Naive thymus-derived CD8-positive, alpha-beta T cell (primary cell): Measurements from ENCODE around the gene SH3BP1. TPM values are rescaled to one million over a fixed set of nuclear protein-coding genes. Genes with fewer than 3 reads are reported as not detected.
"Not testable (repeated sequence)": the region's sequence is repeated elsewhere in the genome, so short reads cannot be mapped to it uniquely, and the experiment has no call there.

Experiments used
- ATAC-seq, 2 donors: fragments of 150-1000 bp; cut with Tn5 transposase in 1 of 2; sonication (Bioruptor Pico), chemical (Tn5 transposase) in 1 of 2; 1 replicate in 1 of 2; 2 replicates in 1 of 2; pipeline ENCODE4 v1.10.0; 2021; ENCODE audit warnings: mild to moderate bottlenecking in 2 of 2, moderate library complexity in 2 of 2
- POLR2A ChIA-PET: fragments of 350-600 bp; sonication (Branson Sonifier 250); formaldehyde crosslinking; loops from one replicate; lab custom pipeline; 2021; ENCODE audit warnings: antibody characterized with exemption; lab: Charles Lee
- DNase-seq, 10 donors: peaks; one replicate each; pipeline versions ENCODE4 v3.0.0 to v3.0.0-alpha.2; 2020 to 2022
- H3K27ac Mint-ChIP-seq, 10 donors: one replicate each; pipeline ENCODE4 v1.8.0; 2020 to 2022; ENCODE audit warnings: mild to moderate bottlenecking in 10 of 10, mixed read lengths in 10 of 10, moderate library complexity in 4 of 10, inconsistent platforms in 1 of 10
- H3K27me3 Mint-ChIP-seq, 5 donors: one replicate each; pipeline ENCODE4 v1.8.0; 2021 to 2022; ENCODE audit warnings: mixed read lengths in 5 of 5
- H3K36me3 Mint-ChIP-seq, 3 donors: one replicate each; pipeline ENCODE4 v1.8.0; 2020 to 2022; ENCODE audit warnings: mixed read lengths in 3 of 3, mild to moderate bottlenecking in 2 of 3, inconsistent platforms in 1 of 3
- H3K4me1 Mint-ChIP-seq, 4 donors: one replicate each; pipeline ENCODE4 v1.8.0; 2021 to 2022; ENCODE audit warnings: mixed read lengths in 4 of 4
- H3K4me3 Mint-ChIP-seq, 10 donors: one replicate each; pipeline ENCODE4 v1.8.0; 2020 to 2022; ENCODE audit warnings: mild to moderate bottlenecking in 10 of 10, mixed read lengths in 10 of 10, moderate library complexity in 6 of 10, inconsistent platforms in 1 of 10
- H3K9me3 Mint-ChIP-seq, 9 donors: one replicate each; pipeline ENCODE4 v1.8.0; 2020 to 2022; ENCODE audit warnings: mixed read lengths in 9 of 9, mild to moderate bottlenecking in 3 of 9, inconsistent platforms in 1 of 9, moderate library complexity in 1 of 9
- polyA plus RNA-seq, 3 donors: library from polyadenylated mRNA; unstranded; fragments of 300-500 nt; fragmentation: Illumina TruSeq; gene quantifications; one replicate each; pipeline ENCODE4 v1.2.3, GENCODE V29; 2021
- total RNA-seq, 8 experiments: library from RNA in 2 of 8; stranded (reverse) in 2 of 8; gene quantifications; one replicate each; pipeline ENCODE4 v1.2.3 and lab custom pipeline; 2021 to 2026

SH3BP1 gene, protein sequence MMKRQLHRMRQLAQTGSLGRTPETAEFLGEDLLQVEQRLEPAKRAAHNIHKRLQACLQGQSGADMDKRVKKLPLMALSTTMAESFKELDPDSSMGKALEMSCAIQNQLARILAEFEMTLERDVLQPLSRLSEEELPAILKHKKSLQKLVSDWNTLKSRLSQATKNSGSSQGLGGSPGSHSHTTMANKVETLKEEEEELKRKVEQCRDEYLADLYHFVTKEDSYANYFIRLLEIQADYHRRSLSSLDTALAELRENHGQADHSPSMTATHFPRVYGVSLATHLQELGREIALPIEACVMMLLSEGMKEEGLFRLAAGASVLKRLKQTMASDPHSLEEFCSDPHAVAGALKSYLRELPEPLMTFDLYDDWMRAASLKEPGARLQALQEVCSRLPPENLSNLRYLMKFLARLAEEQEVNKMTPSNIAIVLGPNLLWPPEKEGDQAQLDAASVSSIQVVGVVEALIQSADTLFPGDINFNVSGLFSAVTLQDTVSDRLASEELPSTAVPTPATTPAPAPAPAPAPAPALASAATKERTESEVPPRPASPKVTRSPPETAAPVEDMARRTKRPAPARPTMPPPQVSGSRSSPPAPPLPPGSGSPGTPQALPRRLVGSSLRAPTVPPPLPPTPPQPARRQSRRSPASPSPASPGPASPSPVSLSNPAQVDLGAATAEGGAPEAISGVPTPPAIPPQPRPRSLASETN
- total RNA-seq (10 to 100 TPM; 77.9 to 79.0 TPM), polyA plus RNA-seq (10 to 100 TPM; 16.9 to 26.5 (median 25.6) TPM), total RNA-seq (lab: John Stamatoyannopoulos, UW) (8.6 to 24.0 (median 15.6) reads per million in 6 experiments)

DNA sequence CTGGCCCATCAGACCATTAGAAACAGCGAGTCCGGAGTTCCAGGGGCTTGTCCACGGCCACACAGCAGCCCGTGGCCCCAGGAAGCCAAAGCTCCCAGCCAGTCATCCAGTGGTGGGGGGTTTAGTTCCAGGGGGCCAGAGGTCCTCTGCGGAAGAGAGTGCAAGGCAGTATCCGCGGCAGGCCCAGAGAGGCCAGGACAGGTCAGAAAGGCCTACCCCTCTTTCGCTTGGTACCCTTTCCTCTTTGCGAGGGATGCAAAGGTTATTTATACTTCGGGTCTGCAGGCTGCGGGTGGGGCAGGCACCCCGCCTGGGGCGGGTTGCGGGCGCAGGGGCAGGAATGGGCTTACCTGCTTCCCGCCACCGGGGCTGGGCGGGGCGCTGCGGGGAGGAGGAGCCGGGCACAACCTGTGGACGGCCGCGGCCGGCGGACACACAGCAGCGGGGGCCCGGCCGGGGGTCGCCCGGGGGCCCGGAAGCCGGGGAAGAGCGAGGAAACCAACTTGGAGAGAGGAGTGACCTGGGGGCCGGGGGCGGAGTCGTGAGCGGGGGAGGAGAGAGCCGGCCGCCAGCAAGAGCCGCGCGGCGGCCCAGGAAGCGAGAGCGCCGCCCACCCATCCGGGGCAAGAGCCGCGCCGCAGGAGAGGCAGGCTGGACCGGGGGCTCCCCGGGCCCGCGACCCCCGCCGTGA, at the start of gene SH3BP1:
Gene SH3BP1, plus strand, starts transcription at position 600 of the 691 bp plus-strand sequence. CDS start 119 bp downstream, outside the sequence.
- peak within 1 kb of the TSS; percentile 87 to 100 (median 98) for H3K4me3 Mint-ChIP-seq
- H3K36me3 Mint-ChIP-seq = peaks cover 0 to 33% (median 5%) of the 10 kb centered on the region in 3 donors
- POLR2A ChIA-PET = interaction anchor here (64.1 to 66.7 kb wide), 2 partner anchors 6 to 24 kb away, joined by 2283 read pairs; partner anchors contain the start of genes GGA1, LGALS1, NOL12 and PDXP
- H3K27ac Mint-ChIP-seq = peak within 1 kb of the TSS; percentile 93 to 97 (median 95)
- H3K9me3 Mint-ChIP-seq = no peaks in the 10 kb centered on the region
- peak in 7 of 10 donors; percentile 25 to 57 (median 54) for DNase-seq
- H3K4me1 Mint-ChIP-seq = peaks cover 29 to 79% (median 72%) of the 10 kb centered on the region in 4 donors
- no peaks in the 10 kb centered on the region for H3K27me3 Mint-ChIP-seq
- peak; percentile 42 to 58 for ATAC-seq

DNA sequence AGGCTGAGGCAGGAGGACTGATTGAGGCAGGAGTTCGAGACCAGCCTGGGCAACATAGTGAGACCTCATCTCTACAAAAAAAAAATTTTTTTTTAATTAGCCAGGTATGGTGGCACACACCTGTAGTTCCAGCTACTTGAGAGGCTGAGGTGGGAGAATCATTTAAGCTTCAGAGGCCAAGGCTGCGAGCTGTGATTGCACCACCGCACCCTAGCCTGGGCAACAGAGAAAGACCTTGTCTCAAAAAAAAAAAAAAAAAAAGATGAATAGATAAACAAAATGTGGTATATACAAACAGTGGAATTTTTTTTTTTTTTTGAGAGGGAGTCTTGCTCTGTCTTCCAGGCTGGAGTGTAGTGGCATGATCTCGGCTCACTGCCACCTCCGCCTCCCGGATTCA, 48.4 kb upstream of the SH3BP1 start:
- peaks cover 10 to 15% (median 13%) of the 10 kb centered on the region in 4 donors for H3K4me1 Mint-ChIP-seq
- H3K4me3 Mint-ChIP-seq, H3K27me3 Mint-ChIP-seq, ATAC-seq, H3K36me3 Mint-ChIP-seq, H3K9me3 Mint-ChIP-seq: not testable (repeated sequence)
- H3K27ac Mint-ChIP-seq = peak overlapping the region in 1 of 10 donors; percentile 51
- DNase-seq = peak in 1 of 10 donors; percentile 11
- POLR2A ChIA-PET = interaction anchor here (1.1 to 2.9 kb wide), 2 partner anchors 22 to 25 kb away, joined by 3 to 17 read pairs; no protein-coding TSS in a partner anchor

DNA sequence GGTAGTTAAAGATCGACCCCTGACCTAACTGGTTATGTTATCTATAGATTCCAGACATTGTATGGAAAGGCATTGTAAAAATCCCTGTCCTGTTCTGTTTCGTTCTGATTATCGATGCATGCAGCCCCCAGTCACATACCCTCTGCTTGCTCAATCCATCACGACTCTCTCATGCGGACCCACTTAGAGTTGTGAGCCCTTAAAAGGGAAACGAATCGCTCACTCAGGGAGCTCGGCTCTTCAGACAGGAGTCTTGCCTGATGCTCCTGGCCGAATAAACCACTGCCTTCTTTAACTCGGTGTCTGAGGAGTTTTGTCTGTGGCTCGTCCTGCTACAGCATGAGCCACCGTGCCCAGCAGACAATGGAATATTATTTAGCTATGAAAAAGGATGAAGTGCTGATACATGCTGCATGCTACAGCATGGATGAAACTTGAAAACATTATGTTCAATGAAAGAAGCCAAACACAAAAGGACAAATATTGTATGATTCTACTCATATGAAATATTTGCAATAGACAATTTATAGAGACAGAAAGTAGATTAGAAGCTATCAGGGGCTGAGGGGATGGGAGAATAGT, 47.6 kb upstream of the SH3BP1 start:
- H3K9me3 Mint-ChIP-seq = no peaks in the 10 kb centered on the region
- H3K36me3 Mint-ChIP-seq = no peaks in the 10 kb centered on the region
- peak overlapping the region; percentile 63 to 95 (median 90) for H3K27ac Mint-ChIP-seq
- POLR2A ChIA-PET = interaction anchor here (0.6 to 3.3 kb wide), 20 partner anchors 8 to 121 kb away, joined by 3 to 50 read pairs (median 4); partner anchors contain the start of genes GGA1, LGALS2 and PDXP
- H3K4me3 Mint-ChIP-seq = peak overlapping the region; percentile 68 to 91 (median 85)
- peaks cover 0 to 2% (median 0%) of the 10 kb centered on the region in 5 donors for H3K27me3 Mint-ChIP-seq
- H3K4me1 Mint-ChIP-seq = peaks cover 10 to 15% (median 13%) of the 10 kb centered on the region in 4 donors
- ATAC-seq = no peak
- peak in 1 of 10 donors; percentile 37 for DNase-seq

DNA sequence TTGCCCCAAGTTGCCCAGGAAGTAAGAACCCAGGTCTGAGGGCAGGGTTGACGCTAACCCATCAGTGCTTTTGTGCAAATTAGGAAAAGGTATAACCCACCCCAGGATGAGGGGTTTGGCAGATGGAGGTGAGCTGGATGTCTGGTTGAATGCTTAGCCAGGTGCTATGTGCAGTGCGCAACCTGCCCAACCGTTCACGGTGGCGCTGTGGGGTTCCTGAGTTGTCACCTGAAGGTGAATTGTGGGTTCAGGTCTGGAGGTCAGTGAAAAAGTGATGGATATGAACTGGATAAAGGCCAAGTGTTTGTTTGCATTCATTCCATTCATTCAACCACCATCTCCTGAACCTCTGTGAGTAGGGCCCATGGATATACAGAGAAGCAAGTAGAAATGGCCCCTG, 45.2 kb upstream of the SH3BP1 start:
- H3K4me3 Mint-ChIP-seq = no peak overlapping the region
- no peaks in the 10 kb centered on the region for H3K27me3 Mint-ChIP-seq
- H3K9me3 Mint-ChIP-seq = no peaks in the 10 kb centered on the region
- DNase-seq = peak in 1 of 10 donors; percentile 8
- H3K27ac Mint-ChIP-seq = no peak overlapping the region
- H3K36me3 Mint-ChIP-seq = no peaks in the 10 kb centered on the region
- peaks cover 8 to 15% (median 13%) of the 10 kb centered on the region in 4 donors for H3K4me1 Mint-ChIP-seq
- POLR2A ChIA-PET = interaction anchor here (3.3 kb wide), 1 partner anchor 14 kb away, joined by 50 read pairs; the partner anchor contains the start of gene GGA1
- ATAC-seq = no peak

DNA sequence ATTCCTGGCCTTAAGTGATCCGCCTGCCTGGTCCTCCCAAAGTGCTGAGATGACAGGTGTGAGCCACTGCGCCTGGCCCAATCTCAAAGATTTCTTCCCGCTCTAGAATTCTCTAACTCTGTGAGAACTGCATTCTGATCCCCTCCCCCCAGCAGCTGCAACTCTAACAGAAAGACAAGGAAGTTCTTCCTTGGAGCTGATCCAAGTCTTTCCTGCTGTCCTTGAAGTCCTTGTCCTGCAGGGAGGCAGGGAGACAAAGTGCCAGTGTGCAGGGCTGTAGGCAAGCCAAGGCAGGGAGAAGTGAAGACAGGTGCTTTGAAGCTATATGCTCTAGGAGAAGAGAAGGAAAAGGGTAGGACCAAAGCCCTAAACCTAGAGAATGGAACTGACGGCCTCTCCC, 40.3 kb upstream of the SH3BP1 start:
- ATAC-seq (no peak), DNase-seq (peak in 1 of 10 donors; percentile 26)
- H3K27me3 Mint-ChIP-seq = peaks cover 0 to 1% (median 0%) of the 10 kb centered on the region in 5 donors
- peaks cover 9 to 24% (median 15%) of the 10 kb centered on the region in 4 donors for H3K4me1 Mint-ChIP-seq
- H3K27ac Mint-ChIP-seq = no peak overlapping the region
- no peaks in the 10 kb centered on the region for H3K9me3 Mint-ChIP-seq
- POLR2A ChIA-PET = interaction anchor here (0.7 kb wide), 3 partner anchors 9 to 83 kb away, joined by 3 to 10 read pairs (median 4); partner anchors contain the start of gene GGA1
- no peaks in the 10 kb centered on the region for H3K36me3 Mint-ChIP-seq
- H3K4me3 Mint-ChIP-seq = no peak overlapping the region

DNA sequence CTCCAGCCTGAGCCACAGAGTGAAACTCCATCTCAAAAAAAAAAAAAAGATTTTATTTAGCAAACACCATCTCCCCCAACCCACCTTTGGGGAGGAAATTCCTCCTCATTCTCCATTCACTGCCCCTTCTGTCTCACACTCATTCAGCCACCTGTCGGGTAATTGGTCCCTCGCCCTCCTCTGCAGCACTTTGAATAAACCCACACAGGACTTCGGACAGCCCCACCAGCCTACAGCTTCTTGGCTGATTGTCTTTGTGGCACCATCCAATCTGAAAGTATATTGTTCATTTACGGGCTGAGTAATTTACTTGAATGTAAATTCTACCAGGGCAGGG, 38.3 kb upstream of the SH3BP1 start:
- POLR2A ChIA-PET = no interaction called here
- H3K36me3 Mint-ChIP-seq = no peaks in the 10 kb centered on the region
- H3K9me3 Mint-ChIP-seq = no peaks in the 10 kb centered on the region
- ATAC-seq = no peak
- peaks cover 21 to 43% (median 31%) of the 10 kb centered on the region in 4 donors for H3K4me1 Mint-ChIP-seq
- H3K27me3 Mint-ChIP-seq = peaks cover 0 to 1% (median 0%) of the 10 kb centered on the region in 5 donors
- peak overlapping the region in 2 of 10 donors; percentile 29 to 71 for H3K27ac Mint-ChIP-seq
- peak in 1 of 10 donors; percentile 4 for DNase-seq
- no peak overlapping the region for H3K4me3 Mint-ChIP-seq

DNA sequence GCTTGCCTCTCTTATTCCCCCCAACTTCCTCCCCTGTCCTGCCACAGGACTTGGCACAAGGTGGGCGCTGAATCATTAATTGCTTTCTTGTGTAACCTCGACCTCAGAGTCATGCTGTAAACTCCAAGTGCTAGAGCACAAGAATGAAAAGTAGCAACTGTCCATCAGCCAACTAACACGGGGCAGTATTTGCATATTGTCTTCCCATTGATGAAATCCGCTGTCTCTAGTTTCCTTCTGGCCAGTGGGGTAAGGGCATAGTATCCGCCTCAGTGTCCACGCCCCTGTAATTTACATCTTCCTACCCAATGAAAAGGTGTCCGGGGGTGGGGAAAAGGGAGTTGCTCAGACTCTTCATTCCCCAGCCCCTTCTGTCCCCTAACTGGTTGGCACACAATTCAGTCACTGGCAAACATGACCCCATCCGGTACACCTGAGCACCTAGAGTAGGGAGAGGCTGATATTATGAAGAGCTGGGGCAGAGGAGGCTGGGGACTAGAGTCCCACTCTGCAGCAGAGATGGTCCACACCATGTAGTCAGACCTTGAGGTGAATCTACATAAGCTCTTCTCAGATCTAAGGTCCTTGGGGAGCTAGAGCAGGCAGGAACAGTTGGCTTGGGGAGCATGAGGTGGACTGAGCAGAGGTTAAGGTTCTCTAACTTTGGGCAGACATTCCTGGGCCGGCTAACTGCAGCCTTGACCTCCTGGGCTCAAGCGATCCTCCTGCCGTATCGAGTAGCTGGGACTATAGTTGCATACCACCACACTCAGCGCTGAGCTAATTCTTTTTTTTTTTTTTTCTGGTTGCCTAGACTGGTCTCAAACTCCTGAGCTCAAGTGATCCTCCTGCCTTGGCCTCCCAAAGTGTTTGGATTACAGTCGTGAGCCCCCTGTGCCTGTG, 37.7 kb upstream of the SH3BP1 start:
- POLR2A ChIA-PET = interaction anchor here (0.7 to 64.1 kb wide), 2 partner anchors 62 to 418 kb away, joined by 3 to 2283 read pairs; partner anchors contain the start of genes LGALS1, NOL12, PDXP and SH3BP1
- DNase-seq (peak in 1 of 10 donors; percentile 40), ATAC-seq (no peak)
- no peaks in the 10 kb centered on the region for H3K36me3 Mint-ChIP-seq
- H3K27ac Mint-ChIP-seq = peak overlapping the region in 2 of 10 donors; percentile 15 to 58
- peaks cover 22 to 43% (median 32%) of the 10 kb centered on the region in 4 donors for H3K4me1 Mint-ChIP-seq
- H3K4me3 Mint-ChIP-seq = no peak overlapping the region
- peaks cover 0 to 1% (median 0%) of the 10 kb centered on the region in 5 donors for H3K27me3 Mint-ChIP-seq
- H3K9me3 Mint-ChIP-seq = no peaks in the 10 kb centered on the region

DNA sequence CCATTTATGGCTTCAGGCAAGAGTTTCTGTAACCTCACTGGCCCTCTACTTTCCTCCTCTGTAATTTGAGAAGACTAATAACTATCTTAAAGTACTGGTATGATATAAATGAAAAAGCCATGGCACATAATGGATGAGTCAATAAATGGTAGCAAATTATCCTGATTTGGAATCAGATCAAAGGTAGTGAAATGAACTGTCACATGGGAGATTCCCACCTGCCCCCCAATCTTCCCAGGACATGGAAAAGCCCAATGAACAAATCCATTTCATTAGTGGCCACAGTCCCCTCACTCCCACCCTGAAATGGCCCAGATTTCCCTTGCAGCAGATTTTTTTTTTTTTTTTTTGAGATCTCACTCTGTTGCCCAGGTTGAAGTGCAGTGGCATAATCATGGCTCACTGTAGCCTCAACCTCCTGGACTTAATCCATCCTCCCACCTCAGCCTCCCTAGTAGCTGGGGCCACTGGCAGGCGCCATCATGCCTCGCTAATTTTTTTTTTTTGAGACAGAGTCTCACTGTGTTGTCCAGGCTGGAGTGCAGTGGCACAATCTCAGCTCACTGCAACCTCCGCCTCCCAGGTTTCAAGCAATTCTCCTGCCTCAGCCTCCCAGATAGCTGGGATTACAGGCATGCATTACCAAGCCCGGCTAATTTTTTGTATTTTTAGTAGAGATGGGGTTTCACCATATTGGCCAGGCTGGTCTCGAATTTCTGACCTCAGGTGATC, 36.8 kb upstream of the SH3BP1 start:
- H3K27ac Mint-ChIP-seq, H3K27me3 Mint-ChIP-seq, H3K9me3 Mint-ChIP-seq, H3K36me3 Mint-ChIP-seq, ATAC-seq: not testable (repeated sequence)
- Mint-ChIP-seq H3K4me1 (peaks cover 26 to 53% (median 40%) of the 10 kb centered on the region in 4 donors), H3K4me3 (peak overlapping the region in 1 of 10 donors; percentile 30)
- POLR2A ChIA-PET = interaction anchor here (0.7 to 64.1 kb wide), 4 partner anchors 58 to 419 kb away, joined by 3 to 2283 read pairs (median 3); partner anchors contain the start of genes LGALS1, NOL12, PDXP and SH3BP1
- DNase-seq = peak in 1 of 10 donors; percentile 28

DNA sequence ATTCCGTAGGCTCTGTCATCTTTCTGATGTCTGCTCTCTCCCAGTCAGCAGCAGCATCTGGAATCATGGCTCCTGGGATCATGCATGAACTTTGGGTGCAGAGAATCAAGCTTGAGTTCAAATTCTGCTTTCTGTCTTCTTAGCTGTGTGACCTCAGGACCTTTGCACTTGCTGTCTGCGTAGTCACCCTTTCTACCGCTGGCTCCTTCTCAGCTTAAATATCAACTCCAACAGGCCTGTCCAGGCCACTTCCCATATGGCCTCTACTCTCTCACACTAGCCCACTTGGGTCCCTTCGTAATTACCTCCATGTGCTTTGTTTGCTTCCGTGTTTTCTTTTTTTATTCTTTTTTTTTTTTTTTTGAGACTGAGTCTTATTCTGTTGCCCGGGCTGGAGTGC, 35.4 kb upstream of the SH3BP1 start:
- peak overlapping the region in 4 of 10 donors; percentile 26 to 64 (median 34) for H3K4me3 Mint-ChIP-seq
- H3K4me1 Mint-ChIP-seq = peaks cover 31 to 60% (median 47%) of the 10 kb centered on the region in 4 donors
- no peaks in the 10 kb centered on the region for H3K9me3 Mint-ChIP-seq
- H3K27ac Mint-ChIP-seq = peak overlapping the region in 2 of 10 donors; percentile 31 to 40
- ATAC-seq = no peak
- no peak for DNase-seq
- POLR2A ChIA-PET = interaction anchor here (0.8 to 64.1 kb wide), 6 partner anchors 12 to 119 kb away, joined by 3 to 2283 read pairs (median 4); partner anchors contain the start of genes LGALS1, NOL12, PDXP and SH3BP1
- peaks cover 0 to 1% (median 0%) of the 10 kb centered on the region in 5 donors for H3K27me3 Mint-ChIP-seq
- H3K36me3 Mint-ChIP-seq = no peaks in the 10 kb centered on the region

DNA sequence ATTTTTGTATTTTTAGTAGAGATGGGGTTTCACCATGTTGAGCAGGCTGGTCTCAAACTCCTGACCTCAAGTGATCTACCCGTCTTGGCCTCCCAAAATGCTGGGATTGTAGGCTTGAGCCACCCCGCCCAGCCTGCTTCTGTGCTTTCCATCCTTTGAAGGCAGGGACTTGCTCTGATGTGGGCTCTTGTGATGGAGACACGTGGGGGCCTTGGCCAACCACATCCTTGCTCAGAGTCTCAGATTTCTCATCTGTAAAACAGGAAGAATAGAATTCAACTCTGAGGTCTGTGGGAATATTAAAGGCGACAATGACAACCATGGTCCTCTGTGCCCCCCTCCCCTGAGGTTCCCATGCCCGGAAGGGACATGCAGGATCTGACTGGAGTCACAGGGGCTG, 34.6 kb upstream of the SH3BP1 start:
- peak overlapping the region; percentile 65 to 95 (median 84) for H3K27ac Mint-ChIP-seq
- H3K9me3 Mint-ChIP-seq = no peaks in the 10 kb centered on the region
- DNase-seq (peak; percentile 38 to 84 (median 69)), ATAC-seq (peak; percentile 33 to 37)
- H3K36me3 Mint-ChIP-seq = no peaks in the 10 kb centered on the region
- peak overlapping the region; percentile 48 to 89 (median 76) for H3K4me3 Mint-ChIP-seq
- POLR2A ChIA-PET = interaction anchor here (1.3 to 64.1 kb wide), 5 partner anchors 13 to 120 kb away, joined by 3 to 2283 read pairs (median 9); partner anchors contain the start of genes LGALS1, NOL12, PDXP and SH3BP1
- peaks cover 0 to 1% (median 0%) of the 10 kb centered on the region in 5 donors for H3K27me3 Mint-ChIP-seq
- peaks cover 37 to 68% (median 54%) of the 10 kb centered on the region in 4 donors for H3K4me1 Mint-ChIP-seq
